DOHH2 (cell line): ENCODE data around the gene FANCC.

Experiments
- EZH2phosphoT487 ChIP-seq: fragments of 200-600 bp; sonication (generic); IDR thresholded peaks from 2 replicates; pipeline ENCODE4 v1.6.1; 2017; ENCODE audit warnings: borderline replicate concordance, mild to moderate bottlenecking, antibody characterized with exemption, low read length, moderate library complexity, mixed read lengths
- TF ChIP-seq, protein P1 (sequence below): fragments of 200-600 bp; sonication (generic); IDR thresholded peaks from one replicate; pipeline ENCODE4 v1.5.1; 2014; ENCODE audit warnings: antibody characterized with exemption, mild to moderate bottlenecking, low read depth, low read length; ENCODE audit not compliant: poor library complexity, severe bottlenecking

- TF ChIP-seq EZH2phosphoT487, result no peak
- TF ChIP-seq, protein P1, sequence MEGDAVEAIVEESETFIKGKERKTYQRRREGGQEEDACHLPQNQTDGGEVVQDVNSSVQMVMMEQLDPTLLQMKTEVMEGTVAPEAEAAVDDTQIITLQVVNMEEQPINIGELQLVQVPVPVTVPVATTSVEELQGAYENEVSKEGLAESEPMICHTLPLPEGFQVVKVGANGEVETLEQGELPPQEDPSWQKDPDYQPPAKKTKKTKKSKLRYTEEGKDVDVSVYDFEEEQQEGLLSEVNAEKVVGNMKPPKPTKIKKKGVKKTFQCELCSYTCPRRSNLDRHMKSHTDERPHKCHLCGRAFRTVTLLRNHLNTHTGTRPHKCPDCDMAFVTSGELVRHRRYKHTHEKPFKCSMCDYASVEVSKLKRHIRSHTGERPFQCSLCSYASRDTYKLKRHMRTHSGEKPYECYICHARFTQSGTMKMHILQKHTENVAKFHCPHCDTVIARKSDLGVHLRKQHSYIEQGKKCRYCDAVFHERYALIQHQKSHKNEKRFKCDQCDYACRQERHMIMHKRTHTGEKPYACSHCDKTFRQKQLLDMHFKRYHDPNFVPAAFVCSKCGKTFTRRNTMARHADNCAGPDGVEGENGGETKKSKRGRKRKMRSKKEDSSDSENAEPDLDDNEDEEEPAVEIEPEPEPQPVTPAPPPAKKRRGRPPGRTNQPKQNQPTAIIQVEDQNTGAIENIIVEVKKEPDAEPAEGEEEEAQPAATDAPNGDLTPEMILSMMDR, result no peak
Measured at GRCh38 chr9:95239071-95239470, 78.4 kb downstream of the FANCC start.
